K562 (cell line): ENCODE results near the gene DOCK3. TPM values are rescaled to one million over a fixed set of nuclear protein-coding genes. Genes with fewer than 3 reads are reported as not detected.

Source experiments
- ATAC-seq: fragments of 200-7000 bp; cut with Tn5 transposase; 3 replicates; pipeline ENCODE4 v1.9.1; 2020; ENCODE audit warnings: moderate library complexity
- BruUV-seq: library from RNA; stranded (reverse); fragments of 400-500 nt; replicated peaks from 2 replicates; lab custom pipeline; 2021; lab: Mats Ljungman, UMichigan
- CTCF ChIA-PET: fragments of 300-600 bp; formaldehyde crosslinking; extraction: SDS; loops from one replicate; lab custom pipeline; 2021; ENCODE audit warnings: low intra/inter-chr PET ratio; lab: Yijun Ruan, JAX
- POLR2A ChIA-PET: fragments of 300-600, 350-650 bp; sonication (Branson Sonifier 250); formaldehyde crosslinking; extraction: SDS; loops from one replicate; lab custom pipeline; 2021; ENCODE audit warnings: antibody characterized with exemption, inconsistent platforms; lab: Yijun Ruan, JAX
- DNase-seq, 4 experiments: peaks; one replicate each; pipeline versions ENCODE4 v3.0.0 to v3.0.0-alpha.2; 2011 to 2018; ENCODE audit warnings: low spot score in 3 of 4, mixed read lengths in 3 of 4; ENCODE audit errors: extremely low read depth in 1 of 4
- FAIRE-seq: peaks from 2 replicates; lab custom pipeline; 2011; peaks lifted over from hg19 to GRCh38; lab: Jason Lieb, UNC
- H2AFZ ChIP-seq: 2 replicates; pipeline ENCODE4 v1.6.0; 2011; ENCODE audit warnings: low read depth, low read length, control low read depth, inconsistent platforms
- H3K27ac ChIP-seq: fragments of 200-600 bp; 3 replicates; pipeline ENCODE4 v1.8.0; 2011; ENCODE audit warnings: low read depth, mild to moderate bottlenecking, control low read depth, inconsistent platforms, low read length, moderate library complexity, mixed read lengths; ENCODE audit errors: extremely low read depth
- H3K27me3 ChIP-seq, 2 experiments: fragments of 300-600 bp in 1 of 2; 2 replicates in 1 of 2; 3 replicates in 1 of 2; pipeline versions ENCODE4 v1.6.0 to v1.8.0; 2011; ENCODE audit warnings: inconsistent platforms in 2 of 2, low read length in 2 of 2, mild to moderate bottlenecking in 1 of 2, mixed read lengths in 1 of 2, moderate library complexity in 1 of 2; ENCODE audit not compliant: control insufficient read depth in 2 of 2, insufficient read depth in 2 of 2
- H3K36me3 ChIP-seq: fragments of 300-600 bp; 3 replicates; pipeline ENCODE4 v1.8.0; 2011; ENCODE audit warnings: mild to moderate bottlenecking, low read length, inconsistent platforms; ENCODE audit not compliant: control insufficient read depth, insufficient read depth
- H3K4me1 ChIP-seq, 2 experiments: fragments of 200-600 bp in 1 of 2; replicated peaks in 1 of 2; 2 replicates in 1 of 2; 3 replicates in 1 of 2; pipeline versions ENCODE4 v1.5.1 to v1.8.0; 2011; ENCODE audit warnings: inconsistent platforms in 2 of 2, low read length in 2 of 2, mild to moderate bottlenecking in 1 of 2, mixed read lengths in 1 of 2, moderate library complexity in 1 of 2; ENCODE audit not compliant: control insufficient read depth in 2 of 2, insufficient read depth in 2 of 2
- H3K4me2 ChIP-seq: 2 replicates; pipeline ENCODE4 v1.6.1; 2011; ENCODE audit warnings: low read length, control low read depth, inconsistent platforms, mixed read lengths; ENCODE audit not compliant: insufficient read depth
- H3K4me3 ChIP-seq: fragments of 200-600 bp; sonication (generic), shearing (Covaris generic); 2 replicates; pipeline ENCODE4 v1.5.1; 2016; ENCODE audit warnings: control low read depth, inconsistent platforms
- H3K79me2 ChIP-seq: fragments of 200-600 bp; 3 replicates; pipeline ENCODE4 v1.8.0; 2011; ENCODE audit warnings: low read length, inconsistent platforms; ENCODE audit not compliant: control insufficient read depth, insufficient read depth
- H3K9ac ChIP-seq, 2 experiments: 2 replicates each; pipeline versions ENCODE4 v1.6.0 to v1.6.1; 2011; ENCODE audit warnings: low read depth in 2 of 2, low read length in 2 of 2, control low read depth in 1 of 2, inconsistent platforms in 1 of 2, mild to moderate bottlenecking in 1 of 2, mixed read lengths in 1 of 2; ENCODE audit not compliant: insufficient read depth in 1 of 2
- H3K9me1 ChIP-seq: one replicate; pipeline ENCODE4 v1.6.0; 2011; ENCODE audit warnings: inconsistent platforms, mild to moderate bottlenecking, low read length, moderate library complexity; ENCODE audit not compliant: control insufficient read depth, insufficient read depth
- H3K9me3 ChIP-seq: replicated peaks from 2 replicates; pipeline ENCODE4 v1.5.1; 2011; ENCODE audit warnings: low read depth, low read length, inconsistent platforms; ENCODE audit not compliant: control insufficient read depth, insufficient read depth
- H4K20me1 ChIP-seq: replicated peaks from 2 replicates; pipeline ENCODE4 v1.6.1; 2011; ENCODE audit warnings: low read length, inconsistent platforms, mixed read lengths; ENCODE audit not compliant: control insufficient read depth, insufficient read depth
- ADNP ChIP-seq: fragments of 200-800 bp; sonication (Bioruptor generic); IDR thresholded peaks from 2 replicates; pipeline ENCODE4 v1.6.1; 2016; ENCODE audit warnings: missing genetic modification characterization, missing compliant biosample characterization
- CHD4 ChIP-seq: fragments of 200-600 bp; sonication (generic); IDR thresholded peaks from 3 replicates; pipeline ENCODE4 v1.6.1; 2012; ENCODE audit warnings: low read depth, mild to moderate bottlenecking, mixed read lengths, low read length, inconsistent platforms; ENCODE audit not compliant: insufficient read depth, insufficient replicate concordance, poor library complexity, severe bottlenecking
- ERF ChIP-seq: fragments of 450-650 bp; formaldehyde crosslinking; IDR thresholded peaks from 2 replicates; pipeline ENCODE4 v1.4.0; 2020; ENCODE audit warnings: mild to moderate bottlenecking, mixed read lengths
- ILF3 ChIP-seq: fragments of 450-650 bp; IDR thresholded peaks from 2 replicates; pipeline ENCODE4 v1.6.1; 2018; ENCODE audit warnings: antibody characterized with exemption, mild to moderate bottlenecking, moderate library complexity, borderline replicate concordance
- MCM3 ChIP-seq: fragments of 450-650 bp; IDR thresholded peaks from 2 replicates; pipeline ENCODE4 v1.6.1; 2016
- NFATC3 ChIP-seq: fragments of 450-650 bp; IDR thresholded peaks from 2 replicates; pipeline ENCODE4 v1.6.1; 2017; ENCODE audit warnings: mild to moderate bottlenecking
- WGBS: fragments of 100-300 bp; shearing (Covaris generic); methylation state at CpG from one replicate; pipeline ENCODE4 v1.1.6; 2016; ENCODE audit warnings: low coverage, mixed read lengths; ENCODE audit not compliant: insufficient coverage; ENCODE audit errors: missing lambda C conversion rate; 5-methylcytosine and 5-hydroxymethylcytosine counted together
- in situ Hi-C: fragments of 300-500 bp; cut with MboI; formaldehyde crosslinking; loops from 4 replicates; pipeline ENCODE4 v1.15.0; 2018; ENCODE audit warnings: inconsistent platforms, mixed read lengths
- intact Hi-C: fragments of 100-400 bp; cut with micrococcal nuclease; formaldehyde crosslinking; loops from 2 replicates; pipeline ENCODE4 v1.14.2; 2022
- polyA plus RNA-seq, 8 experiments: library from polyadenylated mRNA; depleted of rRNA in 4 of 8; stranded (reverse) in 5 of 8; unstranded in 3 of 8; fragments of >200 nt; fragmentation: Nextera tagmentation in 2 of 8; fragmentation: Illumina TruSeq in 1 of 8; extraction: Ambion mirVana in 2 of 8; extraction: Trizol in 1 of 8; gene quantifications; 2 replicates each; pipeline versions ENCODE4 v1.2.1 to v1.2.3, GENCODE V29; 2011 to 2014; ENCODE audit warnings: inconsistent platforms in 1 of 8, missing spikeins in 1 of 8
- total RNA-seq, 7 experiments: library from RNA; depleted of rRNA in 6 of 7; stranded (reverse); fragments of >200 nt in 6 of 7; fragmentation: Illumina TruSeq in 2 of 7; extraction: Trizol in 2 of 7; gene quantifications; 2 replicates each; pipeline versions ENCODE4 v1.2.1 to v1.2.3, GENCODE V29; 2011 to 2021; ENCODE audit warnings: low replicate concordance in 1 of 7
- TF ChIP-seq, protein P1 (sequence below): fragments of 200-800 bp; sonication (Bioruptor generic); IDR thresholded peaks from 2 replicates; pipeline ENCODE4 v1.6.1; 2017; ENCODE audit warnings: missing genetic modification characterization, missing compliant biosample characterization
- TF ChIP-seq, protein P2 (sequence below), 2 experiments: fragments of 450-650 bp; formaldehyde crosslinking in 1 of 2; IDR thresholded peaks; 2 replicates each; pipeline versions ENCODE4 v1.4.0 to v1.6.1; 2014 to 2020; ENCODE audit warnings: mild to moderate bottlenecking in 2 of 2, borderline replicate concordance in 1 of 2, low read depth in 1 of 2

The DOCK3 gene
- total and polyA plus RNA-seq, 9 of the 15 experiments (the other 6 are each of a cell fraction or from before 2014, with no cell fraction given), result under 0.01 to 0.03 (median 0.01) TPM; not detected in 4

- Histone ChIP-seq H3K9ac (no peak overlapping the region), H3K9me1 (no peaks in the 10 kb centered on the region), H3K4me2 (no peak overlapping the region), H3K27ac (no peak overlapping the region), H2AFZ (no peak overlapping the region), H3K9me3 (no peaks in the 10 kb centered on the region), H3K79me2 (no peaks in the 10 kb centered on the region), H4K20me1 (no peaks in the 10 kb centered on the region), H3K27me3 (no peaks in the 10 kb centered on the region), H3K4me1 (no peaks in the 10 kb centered on the region), H3K36me3 (no peaks in the 10 kb centered on the region), H3K4me3 (no peak overlapping the region)
- DNase-seq (no peak), ATAC-seq (no peak), FAIRE-seq (no peak)
- POLR2A ChIA-PET, result no interaction called here
- in situ Hi-C loops (no loop called here), intact Hi-C loops (no loop called here)
- WGBS, result 0% methylated on average over 1 of the region's 1 CpG
- no TSS peak for BruUV-seq
- CTCF ChIA-PET, result no interaction called here
- TF ChIP-seq ILF3 (no peak), ADNP (tag) (no peak), CHD4 (no peak), NFATC3 (no peak), MCM3 (no peak), ERF (CRISPR knock-in tag) (no peak)
- TF ChIP-seq, protein P1, sequence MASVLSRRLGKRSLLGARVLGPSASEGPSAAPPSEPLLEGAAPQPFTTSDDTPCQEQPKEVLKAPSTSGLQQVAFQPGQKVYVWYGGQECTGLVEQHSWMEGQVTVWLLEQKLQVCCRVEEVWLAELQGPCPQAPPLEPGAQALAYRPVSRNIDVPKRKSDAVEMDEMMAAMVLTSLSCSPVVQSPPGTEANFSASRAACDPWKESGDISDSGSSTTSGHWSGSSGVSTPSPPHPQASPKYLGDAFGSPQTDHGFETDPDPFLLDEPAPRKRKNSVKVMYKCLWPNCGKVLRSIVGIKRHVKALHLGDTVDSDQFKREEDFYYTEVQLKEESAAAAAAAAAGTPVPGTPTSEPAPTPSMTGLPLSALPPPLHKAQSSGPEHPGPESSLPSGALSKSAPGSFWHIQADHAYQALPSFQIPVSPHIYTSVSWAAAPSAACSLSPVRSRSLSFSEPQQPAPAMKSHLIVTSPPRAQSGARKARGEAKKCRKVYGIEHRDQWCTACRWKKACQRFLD (CRISPR knock-in tag), result no peak
- TF ChIP-seq, protein P2, sequence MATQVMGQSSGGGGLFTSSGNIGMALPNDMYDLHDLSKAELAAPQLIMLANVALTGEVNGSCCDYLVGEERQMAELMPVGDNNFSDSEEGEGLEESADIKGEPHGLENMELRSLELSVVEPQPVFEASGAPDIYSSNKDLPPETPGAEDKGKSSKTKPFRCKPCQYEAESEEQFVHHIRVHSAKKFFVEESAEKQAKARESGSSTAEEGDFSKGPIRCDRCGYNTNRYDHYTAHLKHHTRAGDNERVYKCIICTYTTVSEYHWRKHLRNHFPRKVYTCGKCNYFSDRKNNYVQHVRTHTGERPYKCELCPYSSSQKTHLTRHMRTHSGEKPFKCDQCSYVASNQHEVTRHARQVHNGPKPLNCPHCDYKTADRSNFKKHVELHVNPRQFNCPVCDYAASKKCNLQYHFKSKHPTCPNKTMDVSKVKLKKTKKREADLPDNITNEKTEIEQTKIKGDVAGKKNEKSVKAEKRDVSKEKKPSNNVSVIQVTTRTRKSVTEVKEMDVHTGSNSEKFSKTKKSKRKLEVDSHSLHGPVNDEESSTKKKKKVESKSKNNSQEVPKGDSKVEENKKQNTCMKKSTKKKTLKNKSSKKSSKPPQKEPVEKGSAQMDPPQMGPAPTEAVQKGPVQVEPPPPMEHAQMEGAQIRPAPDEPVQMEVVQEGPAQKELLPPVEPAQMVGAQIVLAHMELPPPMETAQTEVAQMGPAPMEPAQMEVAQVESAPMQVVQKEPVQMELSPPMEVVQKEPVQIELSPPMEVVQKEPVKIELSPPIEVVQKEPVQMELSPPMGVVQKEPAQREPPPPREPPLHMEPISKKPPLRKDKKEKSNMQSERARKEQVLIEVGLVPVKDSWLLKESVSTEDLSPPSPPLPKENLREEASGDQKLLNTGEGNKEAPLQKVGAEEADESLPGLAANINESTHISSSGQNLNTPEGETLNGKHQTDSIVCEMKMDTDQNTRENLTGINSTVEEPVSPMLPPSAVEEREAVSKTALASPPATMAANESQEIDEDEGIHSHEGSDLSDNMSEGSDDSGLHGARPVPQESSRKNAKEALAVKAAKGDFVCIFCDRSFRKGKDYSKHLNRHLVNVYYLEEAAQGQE (IDR thresholded peaks at IDR 0.05; ENCODE audit: borderline replicate concordance), result no peak
- TF ChIP-seq, protein P2 (CRISPR knock-in tag; IDR thresholded peaks at IDR 0.05; ENCODE audit: low read depth), result no peak
Observed at GRCh38 chr3:50734985-50735384, 60.3 kb downstream of the DOCK3 start.
